Measurements from ENCODE around the gene ACSL3.

The ACSL3 gene

DNA sequence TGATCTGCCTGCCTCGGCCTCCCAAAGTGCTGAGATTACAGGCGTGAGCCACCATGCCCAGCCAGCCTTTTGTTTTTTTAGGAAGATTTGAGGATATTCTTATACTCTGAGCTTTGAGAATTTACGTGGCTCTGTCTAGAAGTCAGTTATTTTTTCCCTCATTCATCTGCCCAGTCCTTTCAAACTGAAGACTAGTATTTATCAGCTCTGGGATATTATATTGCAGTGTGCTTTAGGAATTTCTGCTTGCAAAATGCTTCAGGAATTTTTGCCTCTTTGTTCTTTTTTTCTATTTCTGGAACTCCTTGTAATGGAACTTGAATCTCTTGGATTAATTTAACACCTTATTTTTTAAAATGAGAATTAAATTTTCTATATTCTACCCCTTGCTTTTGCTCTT lies 22.6 kb downstream of the ACSL3 start:
- no peak for DNase-seq

GRCh38 chr2:222884114-222884771 lies 23.4 kb downstream of the ACSL3 start:
- DNase-seq, result no peak

DNA sequence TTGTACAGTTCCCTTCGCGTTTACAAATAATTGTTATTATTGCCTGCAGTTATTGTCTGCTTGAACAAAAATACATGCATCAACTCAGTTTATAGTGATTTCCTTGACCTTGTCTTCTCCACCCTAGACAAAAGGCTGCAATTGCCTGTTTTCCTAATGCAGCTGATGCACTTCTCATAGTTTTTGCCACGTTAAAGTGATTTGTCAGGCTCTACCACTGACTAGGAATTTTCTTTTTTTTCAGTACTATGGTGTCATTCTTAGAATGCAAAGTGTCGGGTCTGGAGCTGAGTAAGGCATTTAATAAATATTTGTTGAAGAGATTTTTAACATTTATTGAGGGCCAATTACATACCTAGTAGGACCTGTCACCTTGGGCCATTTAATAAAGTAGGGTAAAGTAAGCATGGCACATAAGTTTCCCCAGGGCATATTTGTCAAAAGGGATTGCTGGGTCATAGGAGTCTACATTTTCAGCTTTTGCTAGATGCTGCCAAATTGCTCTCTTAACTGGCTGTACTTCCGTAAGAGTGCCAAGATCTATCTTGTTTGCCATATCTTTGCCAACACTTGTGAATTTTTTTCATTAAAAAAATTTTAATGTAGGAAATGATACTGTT lies 24.1 kb downstream of the ACSL3 start:
- DNase-seq, result no peak

- no peak for DNase-seq
Measured at GRCh38 chr2:222887124-222887523, 26.3 kb downstream of the ACSL3 start.

- DNase-seq, result no peak
Measured at GRCh38 chr2:222888716-222889115, 27.9 kb downstream of the ACSL3 start.

- DNase-seq, result no peak
Measured at GRCh38 chr2:222891890-222892289, 31.1 kb downstream of the ACSL3 start.

GRCh38 chr2:222892321-222892720 lies 31.5 kb downstream of the ACSL3 start:
- no peak for DNase-seq

DNA sequence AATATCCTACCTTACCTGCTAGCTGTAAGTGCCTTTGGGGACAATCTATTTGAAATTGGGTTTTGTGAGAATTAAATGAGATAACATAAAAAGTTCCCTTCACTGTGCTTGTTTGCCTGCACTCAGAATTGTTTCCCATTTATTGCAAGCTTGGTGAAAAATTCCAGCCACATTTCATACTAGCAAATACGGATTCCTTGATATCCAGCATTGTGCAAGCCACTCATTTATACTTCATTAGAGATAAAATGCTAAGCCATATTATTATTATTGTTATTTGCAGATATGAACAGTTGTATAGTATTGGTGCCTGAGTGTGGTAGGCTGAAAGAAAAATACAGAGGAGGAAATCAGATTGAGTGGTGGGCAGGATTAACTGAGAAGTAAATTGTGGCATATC lies 31.9 kb downstream of the ACSL3 start:
- no peak for DNase-seq

- DNase-seq, result no peak
Measured at GRCh38 chr2:222893716-222894115, 32.9 kb downstream of the ACSL3 start.

DNA sequence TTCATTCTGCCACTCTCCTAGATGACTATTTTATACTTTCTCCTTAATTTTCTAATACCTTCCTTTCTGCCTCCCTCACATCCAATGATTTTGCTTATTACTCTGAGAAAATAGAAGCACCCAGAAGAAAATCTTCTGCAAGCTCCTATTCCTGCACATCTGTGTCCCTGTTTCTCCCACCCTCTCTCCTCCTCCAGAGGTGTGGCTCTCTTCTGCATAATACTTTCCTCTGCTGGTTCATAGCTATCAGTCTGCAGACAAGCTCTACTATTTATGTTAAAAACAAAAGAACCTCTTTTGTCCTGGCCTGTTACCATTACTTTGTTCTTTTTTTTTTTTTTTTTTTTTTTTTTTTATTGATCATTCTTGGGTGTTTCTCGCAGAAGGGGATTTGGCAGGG lies 34.3 kb downstream of the ACSL3 start:
- no peak for DNase-seq

- no peak for DNase-seq
Measured at GRCh38 chr2:222897898-222898297, 37.1 kb downstream of the ACSL3 start.

GRCh38 chr2:222899413-222900181 lies 38.8 kb downstream of the ACSL3 start:
- DNase-seq, result no peak

- no peak for DNase-seq
Measured at GRCh38 chr2:222900354-222900753, 39.5 kb downstream of the ACSL3 start.

DNA sequence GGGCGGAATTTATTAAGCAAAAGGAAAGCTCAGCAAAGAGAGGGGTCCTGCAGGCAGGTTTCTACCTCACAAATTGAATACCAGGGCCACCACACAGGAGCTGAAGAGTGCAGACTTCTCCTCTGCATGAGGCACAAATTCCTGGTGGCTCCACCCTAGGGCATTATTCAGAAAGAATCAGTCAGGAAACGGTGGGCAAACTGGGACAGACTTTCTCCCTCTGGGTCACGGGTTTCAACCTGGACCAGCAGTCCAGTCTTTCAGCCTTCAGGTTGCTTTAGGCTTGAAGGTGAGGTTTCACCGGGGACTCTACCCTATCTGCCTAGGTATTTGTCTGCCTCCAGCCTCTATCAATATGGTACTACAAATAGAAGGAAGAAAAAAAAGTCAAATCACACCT lies 41.8 kb downstream of the ACSL3 start:
- no peak for DNase-seq

DNA sequence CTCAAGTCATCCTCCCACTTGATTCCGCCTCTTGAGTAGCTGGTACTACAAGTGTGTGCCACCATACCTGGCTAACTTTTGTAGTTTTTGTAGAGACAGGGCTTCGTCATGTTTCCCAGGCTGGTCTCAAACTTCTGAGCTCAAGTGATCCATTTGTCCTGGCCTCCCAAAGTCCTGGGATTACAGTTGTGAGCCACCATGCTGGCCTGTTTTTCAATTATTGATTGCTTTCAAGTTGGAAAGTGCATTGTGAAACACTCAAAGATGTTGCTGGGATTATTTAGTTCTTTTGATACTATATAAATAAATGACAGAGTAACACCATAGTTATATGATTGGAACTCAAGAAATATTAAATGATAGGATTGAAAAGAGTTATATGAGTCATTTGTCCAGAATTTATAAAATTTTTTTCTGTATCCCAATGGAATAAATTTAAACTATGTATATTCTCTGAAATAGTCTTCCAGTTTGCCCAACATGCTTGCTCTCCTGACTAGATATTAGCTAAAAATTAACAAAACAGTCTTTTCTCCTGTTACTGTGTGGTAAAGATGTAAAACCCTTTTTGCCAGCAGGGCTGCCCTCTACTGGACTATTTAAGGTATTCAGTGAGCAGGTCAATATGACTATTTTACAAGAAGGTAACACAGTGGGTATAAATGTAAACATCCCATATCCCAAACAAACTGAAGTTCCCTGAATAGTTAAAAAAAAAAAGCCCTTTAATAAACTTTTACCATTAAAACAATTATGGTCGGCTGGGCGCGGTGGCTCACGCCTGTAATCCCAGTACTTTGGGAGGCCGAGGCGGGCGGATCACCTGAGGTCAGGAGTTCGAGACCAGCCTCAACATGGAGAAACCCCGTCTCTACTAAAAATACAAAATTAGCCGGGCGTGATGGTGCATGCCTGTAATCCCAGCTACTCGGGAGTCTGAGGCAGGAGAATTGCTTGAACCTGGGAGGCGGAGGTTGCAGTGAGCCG lies 42.7 kb downstream of the ACSL3 start:
- DNase-seq, result no peak

GRCh38 chr2:222904557-222905258 lies 43.9 kb downstream of the ACSL3 start:
- no peak for DNase-seq

GRCh38 chr2:222907048-222907447 lies 46.2 kb downstream of the ACSL3 start:
- no peak for DNase-seq

GRCh38 chr2:222907790-222908441 lies 47.1 kb downstream of the ACSL3 start:
- no peak for DNase-seq

GRCh38 chr2:222909286-222909685 lies 48.5 kb downstream of the ACSL3 start:
- no peak for DNase-seq

GRCh38 chr2:222912117-222912516 lies 51.3 kb downstream of the ACSL3 start:
- no peak for DNase-seq

GRCh38 chr2:222912776-222913175 lies 51.9 kb downstream of the ACSL3 start:
- no peak for DNase-seq

Data from NCI-H2171 (cell line).